SK-N-MC (cell line): ENCODE measurements around the gene PDP2.

ENCODE experiments used
- EZH2 ChIP-seq: fragments of 200-600 bp; sonication (generic); IDR thresholded peaks from one replicate; pipeline ENCODE4 v1.6.1; 2017; ENCODE audit warnings: antibody characterized with exemption
- POLR2AphosphoS5 ChIP-seq: IDR thresholded peaks from 2 replicates; pipeline ENCODE4 v1.6.1; 2012; ENCODE audit warnings: mild to moderate bottlenecking, low read depth, low read length, borderline replicate concordance

- TF ChIP-seq EZH2, result no peak
- no peak for TF ChIP-seq POLR2AphosphoS5
Measured at GRCh38 chr16:66844009-66844341, 36.3 kb upstream of the PDP2 start.
